Activated CD8-positive, alpha-beta T cell treated with anti-CD3 and anti-CD28 coated beads for 36 hours (primary cell): ENCODE data around the gene FHIP2A. TPM values are rescaled to one million over a fixed set of nuclear protein-coding genes. Genes with fewer than 3 reads are reported as not detected.

Experiments
- ATAC-seq: fragments of 200-7000 bp; cut with Tn5 transposase; one replicate; pipeline ENCODE4 v1.10.0; 2021; ENCODE audit warnings: mild to moderate bottlenecking, moderate library complexity
- CTCF ChIA-PET: fragments of 350-600 bp; sonication (Branson Sonifier 250); formaldehyde crosslinking; loops from one replicate; lab custom pipeline; 2021; ENCODE audit warnings: antibody characterized with exemption; lab: Charles Lee
- POLR2A ChIA-PET: fragments of 350-600 bp; sonication (Branson Sonifier 250); formaldehyde crosslinking; loops from one replicate; lab custom pipeline; 2021; ENCODE audit warnings: antibody characterized with exemption; lab: Charles Lee
- DNase-seq: peaks from one replicate; pipeline ENCODE4 v3.0.0-alpha.2; 2020
- H3K27ac Mint-ChIP-seq: one replicate; pipeline ENCODE4 v1.8.0; 2021; ENCODE audit warnings: mild to moderate bottlenecking, mixed read lengths
- H3K27me3 Mint-ChIP-seq: one replicate; pipeline ENCODE4 v1.8.0; 2021; ENCODE audit warnings: mixed read lengths
- H3K36me3 Mint-ChIP-seq: one replicate; pipeline ENCODE4 v1.8.0; 2021; ENCODE audit warnings: low read depth, mixed read lengths
- H3K4me1 Mint-ChIP-seq: one replicate; pipeline ENCODE4 v1.8.0; 2021; ENCODE audit warnings: low read depth, mixed read lengths
- H3K4me3 Mint-ChIP-seq: one replicate; pipeline ENCODE4 v1.8.0; 2021; ENCODE audit warnings: mild to moderate bottlenecking, moderate library complexity, mixed read lengths
- H3K9me3 Mint-ChIP-seq: one replicate; pipeline ENCODE4 v1.8.0; 2021; ENCODE audit warnings: mixed read lengths
- intact Hi-C: fragments of 100-400 bp; cut with micrococcal nuclease; formaldehyde crosslinking; loops from one replicate; pipeline ENCODE4 v1.10.0; 2022
- total RNA-seq, 2 experiments: library from RNA; stranded (reverse); gene quantifications; one replicate each; pipeline ENCODE4 v1.2.3, GENCODE V29; 2021
- TF ChIP-seq, protein P1 (sequence below): fragments of 200-600 bp; IDR thresholded peaks from one replicate; pipeline ENCODE4 v1.8.0; 2022; ENCODE audit warnings: antibody characterized with exemption, mild to moderate bottlenecking

Gene FHIP2A
- total RNA-seq, 2 experiments from 2014 or later = 12.6 to 16.6 TPM

DNA sequence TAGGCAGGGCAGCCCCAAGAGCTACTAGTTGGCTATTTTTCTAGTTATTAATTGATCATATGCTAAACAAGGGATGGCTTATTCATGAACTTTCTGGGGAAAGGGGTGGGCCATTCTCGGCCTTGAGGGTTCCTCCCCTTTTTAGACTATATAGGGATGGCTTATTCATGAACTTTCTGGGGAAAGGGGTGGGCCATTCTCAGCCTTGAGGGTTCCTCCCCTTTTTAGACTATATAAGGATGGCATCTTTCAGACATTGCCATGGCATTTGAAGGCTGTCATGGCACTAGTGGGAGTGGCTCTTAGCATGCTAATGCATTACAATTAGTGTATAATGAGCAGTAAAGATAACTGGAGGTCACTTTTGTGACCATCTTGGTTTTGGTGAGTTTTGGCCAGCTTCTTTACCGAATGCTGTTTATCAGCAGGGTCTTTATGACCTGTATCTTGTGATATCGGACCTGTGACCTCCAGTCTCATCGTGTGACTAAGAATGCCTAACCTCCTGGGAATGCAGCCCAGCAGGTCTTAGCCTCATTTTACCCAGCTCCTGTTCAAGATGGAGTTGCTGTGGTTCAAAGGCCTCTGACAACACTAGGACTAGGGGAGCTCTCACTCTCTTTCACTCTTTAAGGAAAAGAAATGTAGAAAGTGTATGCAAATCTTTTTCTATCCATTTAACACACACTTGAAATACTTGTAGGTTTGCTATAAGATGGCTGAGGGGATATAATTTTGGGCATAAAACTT is 7.8 kb downstream of the FHIP2A start:
- ATAC-seq (peak; percentile 37), DNase-seq (no peak)
- Mint-ChIP-seq H3K4me3 (no peak overlapping the region), H3K9me3 (no peaks in the 10 kb centered on the region), H3K27ac (no peak overlapping the region), H3K36me3 (peaks cover 20% of the 10 kb centered on the region), H3K4me1 (peaks cover 37% of the 10 kb centered on the region), H3K27me3 (no peaks in the 10 kb centered on the region)
- TF ChIP-seq, protein P1, sequence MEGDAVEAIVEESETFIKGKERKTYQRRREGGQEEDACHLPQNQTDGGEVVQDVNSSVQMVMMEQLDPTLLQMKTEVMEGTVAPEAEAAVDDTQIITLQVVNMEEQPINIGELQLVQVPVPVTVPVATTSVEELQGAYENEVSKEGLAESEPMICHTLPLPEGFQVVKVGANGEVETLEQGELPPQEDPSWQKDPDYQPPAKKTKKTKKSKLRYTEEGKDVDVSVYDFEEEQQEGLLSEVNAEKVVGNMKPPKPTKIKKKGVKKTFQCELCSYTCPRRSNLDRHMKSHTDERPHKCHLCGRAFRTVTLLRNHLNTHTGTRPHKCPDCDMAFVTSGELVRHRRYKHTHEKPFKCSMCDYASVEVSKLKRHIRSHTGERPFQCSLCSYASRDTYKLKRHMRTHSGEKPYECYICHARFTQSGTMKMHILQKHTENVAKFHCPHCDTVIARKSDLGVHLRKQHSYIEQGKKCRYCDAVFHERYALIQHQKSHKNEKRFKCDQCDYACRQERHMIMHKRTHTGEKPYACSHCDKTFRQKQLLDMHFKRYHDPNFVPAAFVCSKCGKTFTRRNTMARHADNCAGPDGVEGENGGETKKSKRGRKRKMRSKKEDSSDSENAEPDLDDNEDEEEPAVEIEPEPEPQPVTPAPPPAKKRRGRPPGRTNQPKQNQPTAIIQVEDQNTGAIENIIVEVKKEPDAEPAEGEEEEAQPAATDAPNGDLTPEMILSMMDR = no peak
- ChIA-PET POLR2A (interaction anchor here (0.7 kb wide), 1 partner anchor 111 kb away, joined by 3 read pairs; no protein-coding TSS in a partner anchor), CTCF (interaction anchor here (1.0 to 1.5 kb wide), 2 partner anchors 8 to 11 kb away, joined by 3 read pairs; no protein-coding TSS in a partner anchor)
- intact Hi-C loops = no loop called here

DNA sequence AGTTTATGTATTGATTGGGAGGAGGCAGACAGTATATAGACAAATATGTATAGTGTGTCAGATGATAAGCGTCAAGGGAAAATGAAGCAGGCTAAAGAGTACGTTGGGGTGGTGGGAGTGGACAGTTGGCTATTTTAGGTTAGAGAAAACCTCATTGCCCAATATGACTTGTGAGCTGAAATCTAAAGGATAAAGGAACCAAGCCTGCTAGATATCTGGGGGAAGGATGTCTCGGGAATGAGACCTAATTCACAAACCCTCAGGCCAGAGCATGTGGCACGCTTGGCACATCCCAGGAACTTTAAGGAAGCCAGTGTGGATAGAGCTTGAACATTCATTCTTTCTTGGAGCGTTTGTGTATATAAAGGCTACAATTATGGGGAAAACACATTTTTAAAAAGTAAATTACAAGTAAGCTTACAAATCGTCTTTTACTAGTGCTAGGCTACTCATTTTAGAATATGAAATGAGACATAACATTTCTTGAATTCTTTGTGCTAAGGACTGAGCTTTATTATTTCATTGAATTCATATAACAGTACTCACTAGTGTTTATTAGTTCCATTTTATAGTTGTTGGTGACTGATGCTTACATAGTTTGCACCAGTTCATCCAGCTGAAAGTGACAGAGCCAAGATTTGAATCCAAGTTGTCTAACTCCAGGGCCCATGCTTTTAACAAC is 9.7 kb downstream of the FHIP2A start:
- peaks cover 21% of the 10 kb centered on the region for H3K4me1 Mint-ChIP-seq
- POLR2A ChIA-PET = interaction anchor here (1.3 kb wide), 1 partner anchor 13 kb away, joined by 3 read pairs; no protein-coding TSS in a partner anchor
- peaks cover 18% of the 10 kb centered on the region for H3K36me3 Mint-ChIP-seq
- H3K27me3 Mint-ChIP-seq = no peaks in the 10 kb centered on the region
- TF ChIP-seq, protein P1 = no peak
- H3K9me3 Mint-ChIP-seq = no peaks in the 10 kb centered on the region
- CTCF ChIA-PET = interaction anchor here (1.5 to 5.7 kb wide), 2 partner anchors 9 to 10 kb away, joined by 3 to 19 read pairs; partner anchors contain the start of gene FHIP2A
- ATAC-seq = no peak
- no peak for DNase-seq
- H3K4me3 Mint-ChIP-seq = no peak overlapping the region
- intact Hi-C loops = no loop called here
- H3K27ac Mint-ChIP-seq = no peak overlapping the region

DNA sequence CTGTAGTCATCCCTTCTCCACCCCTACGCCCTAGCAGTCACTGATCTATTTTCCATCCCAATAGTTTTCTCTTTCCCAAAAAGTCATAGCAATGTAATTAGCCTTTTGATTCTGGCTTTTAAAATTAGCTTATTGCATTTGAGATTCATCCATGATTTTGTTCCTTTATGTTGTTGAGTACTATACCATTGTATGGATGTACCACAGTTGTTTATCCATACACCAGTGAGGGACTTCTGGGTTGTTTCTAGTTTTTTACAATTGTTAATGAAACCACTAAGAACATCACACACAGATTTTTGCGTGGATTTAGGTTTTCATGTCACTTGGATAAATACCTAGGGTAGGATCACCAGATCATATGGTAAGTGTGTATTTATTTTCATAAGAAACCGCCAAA is 16.1 kb downstream of the FHIP2A start:
- Mint-ChIP-seq H3K36me3 (peaks cover 21% of the 10 kb centered on the region), H3K4me1 (no peaks in the 10 kb centered on the region), H3K4me3 (no peak overlapping the region), H3K9me3 (no peaks in the 10 kb centered on the region), H3K27me3 (no peaks in the 10 kb centered on the region), H3K27ac (no peak overlapping the region)
- ATAC-seq (no peak), DNase-seq (no peak)
- ChIA-PET POLR2A (no interaction called here), CTCF (interaction anchor here (1.5 kb wide), 1 partner anchor 15 kb away, joined by 3 read pairs; no protein-coding TSS in a partner anchor)
- TF ChIP-seq, protein P1 = no peak
- intact Hi-C loops = no loop called here

DNA sequence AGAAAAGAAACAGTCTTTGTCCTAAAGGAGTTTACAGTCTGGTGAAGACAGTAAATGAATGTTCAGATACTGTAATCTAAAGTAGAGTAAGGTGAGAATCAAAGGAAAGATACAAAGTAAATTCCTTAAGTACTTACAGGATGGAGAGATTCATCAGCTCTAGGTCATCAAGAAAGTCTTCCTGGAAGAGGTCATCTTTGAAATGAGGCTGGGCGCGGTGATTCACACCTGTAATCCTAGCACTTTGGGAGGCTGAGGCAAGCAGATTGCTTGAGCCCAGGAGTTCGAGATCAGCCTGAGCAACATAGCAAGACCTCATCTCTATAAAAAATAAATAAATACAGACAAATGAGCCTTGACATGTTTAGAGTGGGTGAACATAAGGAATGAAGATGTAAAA is 18.3 kb downstream of the FHIP2A start:
- no peaks in the 10 kb centered on the region for H3K9me3 Mint-ChIP-seq
- ATAC-seq (no peak), DNase-seq (no peak)

More for the DNA sequence above, 18.3 kb downstream of the FHIP2A start:
- POLR2A ChIA-PET = no interaction called here
- Mint-ChIP-seq H3K4me3 (no peak overlapping the region), H3K27me3 (no peaks in the 10 kb centered on the region), H3K36me3 (peaks cover 22% of the 10 kb centered on the region), H3K27ac (no peak overlapping the region), H3K4me1 (no peaks in the 10 kb centered on the region)
- TF ChIP-seq, protein P1 = no peak
- intact Hi-C loops = no loop called here
- CTCF ChIA-PET = interaction anchor here (1.3 kb wide), 1 partner anchor 10 kb away, joined by 3 read pairs; no protein-coding TSS in a partner anchor
